ENCODE measurements around the gene ARNT2. TPM values are rescaled to one million over a fixed set of nuclear protein-coding genes. Genes with fewer than 3 reads are reported as not detected.

Gene ARNT2
- total RNA-seq, 1 donor from 2014 or later: 8.1 TPM

- H3K36me3 ChIP-seq: no peaks in the 10 kb centered on the region
- intact Hi-C loops (cut with DNase I): no loop called here
- TF ChIP-seq CTCF (IDR thresholded peaks at IDR 0.05) (no peak), POLR2A (IDR thresholded peaks at IDR 0.05) (no peak), POLR2AphosphoS5 (IDR thresholded peaks at IDR 0.05; ENCODE audit: insufficient read depth in 1 of 2, low read depth in 1 of 2) (no peak)
- H3K9me3 ChIP-seq: no peaks in the 10 kb centered on the region
- no peak overlapping the region for H3K4me3 ChIP-seq
- no peak overlapping the region for H3K27ac ChIP-seq
- H3K4me1 ChIP-seq: no peaks in the 10 kb centered on the region
- H3K27me3 ChIP-seq: no peaks in the 10 kb centered on the region
- DNase-seq (ENCODE audit: extremely low spot score in 2 of 2): no peak
Observed at GRCh38 chr15:80375968-80376891, 28.0 kb upstream of the ARNT2 start.

GRCh38 chr15:80379693-80380092, 24.5 kb upstream of the ARNT2 start:
- Histone ChIP-seq H3K4me1 (no peaks in the 10 kb centered on the region), H3K9me3 (no peaks in the 10 kb centered on the region)

GRCh38 chr15:80380154-80380553, 24.0 kb upstream of the ARNT2 start:
- Histone ChIP-seq H3K27me3 (no peaks in the 10 kb centered on the region), H3K9me3 (no peaks in the 10 kb centered on the region), H3K36me3 (no peaks in the 10 kb centered on the region), H3K4me1 (no peaks in the 10 kb centered on the region), H3K4me3 (no peak overlapping the region), H3K27ac (no peak overlapping the region)
- no peak for TF ChIP-seq CTCF (IDR thresholded peaks at IDR 0.05)
- TF ChIP-seq POLR2AphosphoS5 (IDR thresholded peaks at IDR 0.05; ENCODE audit: insufficient read depth in 1 of 2, low read depth in 1 of 2): no peak
- no peak for TF ChIP-seq POLR2A (IDR thresholded peaks at IDR 0.05)
- no peak for DNase-seq (ENCODE audit: extremely low spot score in 2 of 2)
- intact Hi-C loops (cut with DNase I): no loop called here

More at GRCh38 chr15:80379693-80380092, 24.5 kb upstream of the ARNT2 start:
- H3K36me3 ChIP-seq: no peaks in the 10 kb centered on the region
- H3K27me3 ChIP-seq: no peaks in the 10 kb centered on the region
- no peak overlapping the region for H3K4me3 ChIP-seq
- no peak for DNase-seq (ENCODE audit: extremely low spot score in 2 of 2)
- TF ChIP-seq POLR2AphosphoS5 (IDR thresholded peaks at IDR 0.05; ENCODE audit: insufficient read depth in 1 of 2, low read depth in 1 of 2) (no peak), POLR2A (IDR thresholded peaks at IDR 0.05) (no peak), CTCF (IDR thresholded peaks at IDR 0.05) (no peak)
- no peak overlapping the region for H3K27ac ChIP-seq
- intact Hi-C loops (cut with DNase I): no loop called here

GRCh38 chr15:80382285-80382684, 21.9 kb upstream of the ARNT2 start:
- Histone ChIP-seq H3K36me3 (no peaks in the 10 kb centered on the region), H3K4me1 (no peaks in the 10 kb centered on the region), H3K9me3 (no peaks in the 10 kb centered on the region), H3K27ac (no peak overlapping the region), H3K4me3 (no peak overlapping the region), H3K27me3 (no peaks in the 10 kb centered on the region)
- no peak for DNase-seq (ENCODE audit: extremely low spot score in 2 of 2)
- intact Hi-C loops (cut with DNase I): no loop called here
- TF ChIP-seq CTCF (IDR thresholded peaks at IDR 0.05): no peak
- TF ChIP-seq POLR2AphosphoS5 (IDR thresholded peaks at IDR 0.05; ENCODE audit: insufficient read depth in 1 of 2, low read depth in 1 of 2): no peak
- no peak for TF ChIP-seq POLR2A (IDR thresholded peaks at IDR 0.05)

GRCh38 chr15:80384432-80384831, 19.8 kb upstream of the ARNT2 start:
- DNase-seq (ENCODE audit: extremely low spot score in 2 of 2): no peak
- no peak overlapping the region for H3K27ac ChIP-seq
- no peaks in the 10 kb centered on the region for H3K4me1 ChIP-seq
- H3K27me3 ChIP-seq: no peaks in the 10 kb centered on the region
- intact Hi-C loops (cut with DNase I): no loop called here
- TF ChIP-seq POLR2AphosphoS5 (IDR thresholded peaks at IDR 0.05; ENCODE audit: insufficient read depth in 1 of 2, low read depth in 1 of 2) (no peak), POLR2A (IDR thresholded peaks at IDR 0.05) (no peak), CTCF (IDR thresholded peaks at IDR 0.05) (no peak)
- no peaks in the 10 kb centered on the region for H3K9me3 ChIP-seq
- H3K36me3 ChIP-seq: no peaks in the 10 kb centered on the region
- H3K4me3 ChIP-seq: no peak overlapping the region

All from vagina (tissue), 2 donors.